NCI-H1092 treated with DMSO at 0.1 percent for 48 hours (cell line): Measurements from ENCODE around the gene OLAH.

Experiments used
- DNase-seq: peaks from one replicate; lab custom pipeline; 2025; lab: John Stamatoyannopoulos, UW

OLAH gene

DNA sequence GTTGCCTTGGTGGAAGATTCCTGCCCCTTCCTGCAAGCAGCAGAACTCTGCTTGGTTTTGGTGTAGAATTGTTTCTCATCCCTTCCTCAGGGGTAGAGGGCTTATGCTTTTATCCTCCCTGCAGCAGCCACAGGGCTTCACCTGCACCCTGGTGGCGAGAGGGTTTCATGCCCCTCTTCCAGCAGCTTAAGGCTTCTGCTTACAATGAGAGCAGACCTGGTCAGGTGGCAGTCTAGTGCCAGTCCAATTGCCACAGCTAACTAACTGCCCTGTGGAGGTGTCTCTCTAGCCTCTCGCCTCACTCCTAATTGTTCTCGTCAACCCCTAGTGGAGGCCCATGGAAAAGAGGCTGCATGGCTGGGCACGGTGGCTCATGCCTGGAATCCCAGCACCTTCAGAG is 25.5 kb downstream of the OLAH start:
- DNase-seq: no peak

DNA sequence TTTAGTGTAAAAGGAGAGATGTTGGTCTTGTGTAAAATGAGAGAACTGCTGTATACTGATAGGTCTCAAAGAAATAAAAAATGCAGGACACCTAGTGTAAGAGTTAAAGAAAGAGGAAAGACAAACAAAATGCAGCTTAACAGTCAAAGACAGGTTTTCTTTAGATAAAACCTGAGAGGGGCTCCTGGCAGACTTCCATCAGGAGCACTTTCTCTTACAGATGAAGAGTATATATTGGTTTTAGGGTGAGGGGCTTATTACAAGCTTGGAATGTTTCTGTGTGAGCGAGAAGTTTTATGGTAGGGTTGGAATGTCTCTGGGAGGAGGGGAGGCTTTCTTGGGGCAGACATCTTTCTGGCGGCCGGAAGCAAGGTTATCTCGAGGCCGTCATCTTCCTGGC is 28.6 kb downstream of the OLAH start:
- no peak for DNase-seq

GRCh38 chr10:15075421-15075820 is 31.7 kb downstream of the OLAH start:
- DNase-seq: no peak

GRCh38 chr10:15083674-15084501 is 40.1 kb downstream of the OLAH start:
- no peak for DNase-seq

GRCh38 chr10:15084502-15084922 is 40.8 kb downstream of the OLAH start:
- no peak for DNase-seq

DNA sequence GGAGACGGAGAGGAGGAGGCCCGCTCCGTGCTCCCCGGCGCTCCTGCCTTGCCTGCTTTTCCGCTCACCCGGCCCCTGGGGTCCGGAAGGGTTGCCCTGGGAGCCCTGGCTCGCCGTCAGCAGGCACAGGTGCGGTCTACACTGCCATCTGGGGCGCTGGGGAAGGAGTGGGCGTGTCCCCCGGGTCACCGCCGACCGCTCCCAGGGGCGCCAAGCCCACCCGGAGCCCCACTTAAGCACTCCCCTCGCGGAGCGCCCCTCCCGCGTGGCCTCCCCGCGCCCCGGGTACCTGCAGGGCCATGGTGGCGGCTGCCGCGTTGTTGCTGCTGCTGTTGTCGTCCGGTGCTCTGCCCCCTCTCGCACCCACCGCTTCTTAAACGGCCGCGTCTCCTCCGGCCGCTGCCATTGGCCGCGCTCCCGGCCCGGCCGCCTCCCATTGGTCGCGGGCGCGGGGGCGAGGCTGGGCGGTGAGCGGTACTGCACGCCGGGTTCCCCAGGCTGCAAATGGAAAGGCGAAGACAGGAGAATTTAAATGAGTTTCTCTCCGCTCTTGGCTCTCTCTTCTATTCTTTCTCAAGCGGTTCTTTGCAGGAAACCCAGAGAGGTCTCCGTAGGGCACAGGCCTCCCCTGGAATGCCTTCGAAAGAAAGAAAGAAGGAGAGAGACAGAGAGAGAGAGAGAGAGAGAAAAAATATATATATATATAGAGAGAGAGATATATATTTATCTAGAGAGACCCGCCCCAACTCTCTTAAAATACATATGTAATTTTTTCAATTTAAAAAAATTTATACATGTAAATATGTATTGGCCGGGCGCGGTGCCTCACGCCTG is 44.9 kb downstream of the OLAH start, which contains the start of gene ACBD7:
ACBD7 (minus strand) TSS at position 349 of the 834 bp plus-strand sequence; CDS start at position 301, 48 bp downstream.
- peak; percentile 80 for DNase-seq

DNA sequence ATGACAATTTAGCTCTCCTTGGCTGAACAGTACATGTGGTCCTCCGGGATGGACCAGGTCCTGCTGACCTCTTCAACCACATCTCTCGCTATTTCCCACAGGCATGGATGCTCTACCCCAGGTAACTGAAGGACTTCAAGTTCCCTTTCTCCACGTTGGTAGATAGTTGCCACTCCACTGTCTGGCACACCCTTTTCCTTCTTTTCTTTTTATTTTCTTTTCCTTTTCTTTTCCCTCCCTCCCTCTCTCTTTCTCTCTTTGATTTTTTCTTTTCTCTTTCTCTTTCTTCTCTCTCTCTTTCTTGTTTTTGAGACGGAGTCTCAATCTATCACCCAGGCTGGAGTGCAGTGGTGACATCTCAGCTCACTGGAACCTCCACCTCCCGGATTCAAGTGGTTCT is 47.7 kb downstream of the OLAH start:
- DNase-seq: no peak

DNA sequence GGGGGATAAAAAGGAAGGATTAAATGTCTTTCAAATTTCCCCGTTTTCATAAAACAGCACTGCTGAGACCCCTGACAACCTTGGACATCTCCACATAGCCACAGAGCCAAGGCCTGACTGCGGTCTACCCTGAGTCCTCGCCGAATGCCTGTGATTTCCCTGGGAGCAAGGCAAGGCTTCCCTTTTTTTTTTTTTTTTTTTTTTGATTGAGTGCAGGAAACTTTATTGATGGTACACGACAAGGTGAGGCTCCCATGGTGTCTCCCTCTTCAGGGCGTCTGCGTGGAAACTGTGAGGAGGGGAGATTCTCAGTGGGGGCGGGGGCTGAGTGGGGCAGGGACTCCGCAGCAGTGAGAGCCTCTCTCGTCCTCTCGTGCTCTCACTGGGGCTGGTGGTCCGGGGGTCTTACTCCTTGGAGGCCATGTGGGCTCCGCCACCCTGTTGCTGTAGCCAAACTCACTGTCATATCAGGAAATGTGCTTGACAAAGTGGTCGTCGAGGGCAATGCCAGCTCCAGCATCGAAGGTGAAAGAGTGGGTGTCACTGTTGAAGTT is 49.2 kb downstream of the OLAH start:
- no peak for DNase-seq

DNA sequence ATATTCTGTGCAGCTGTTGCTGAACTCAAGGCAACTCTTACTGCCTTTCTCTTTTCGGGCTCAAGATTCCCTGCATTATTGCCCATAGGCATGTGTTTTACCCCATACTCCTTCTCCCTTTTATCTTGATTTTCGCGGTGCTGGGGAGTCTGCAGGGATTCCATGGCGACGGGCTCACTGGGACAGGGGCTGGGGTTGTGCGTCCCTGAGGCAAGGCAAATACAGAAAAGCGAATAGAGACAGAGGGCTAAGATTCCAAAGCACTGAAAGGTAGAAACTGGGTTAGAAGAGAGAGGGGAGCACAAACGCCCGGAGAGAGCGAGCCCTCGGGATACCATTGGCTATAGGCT is 52.9 kb downstream of the OLAH start:
- no peak for DNase-seq

DNA sequence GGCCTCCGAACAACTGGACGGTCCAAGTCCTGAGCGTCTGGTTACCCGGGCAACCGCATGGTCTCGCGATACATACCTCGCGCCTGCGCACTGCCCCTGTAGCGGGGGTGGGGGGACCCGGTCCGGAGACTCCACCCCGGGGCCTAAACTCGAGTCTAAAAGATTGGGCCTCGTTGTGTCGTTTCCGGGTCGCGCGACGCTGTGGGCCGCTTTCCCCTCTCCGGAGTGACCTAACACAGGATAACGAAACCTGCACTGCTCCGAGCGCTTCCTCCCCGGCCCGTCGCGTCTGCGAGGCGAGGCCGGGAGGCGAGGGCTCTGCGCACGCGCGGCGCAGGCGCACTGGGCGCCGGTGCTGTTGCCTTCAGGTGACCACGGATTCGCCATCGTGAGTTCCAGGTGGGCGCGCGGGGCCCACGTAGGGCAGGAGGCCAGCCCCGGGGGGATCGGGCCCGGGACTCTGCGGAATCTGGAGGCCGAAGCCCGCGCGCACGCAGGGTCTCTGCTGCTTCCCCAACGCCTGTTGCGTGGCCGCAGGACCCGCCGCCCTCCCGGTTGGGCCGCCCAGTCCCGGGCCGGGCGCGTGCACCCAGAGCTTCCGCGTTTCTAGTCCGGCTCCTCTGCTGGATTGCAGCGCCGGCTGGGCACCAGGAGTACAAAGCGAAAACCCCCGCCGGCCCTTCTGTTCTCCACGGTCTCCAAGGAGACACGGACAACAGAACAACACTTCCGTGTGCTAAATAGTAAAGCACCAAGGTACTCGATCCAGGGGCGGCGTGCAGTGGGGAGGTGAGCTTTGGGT is 53.5 kb downstream of the OLAH start, which contains the start of gene RPP38:
RPP38 (plus strand) TSS at position 345 of the 802 bp plus-strand sequence. CDS start 5,960 bp downstream, outside the sequence.
- peak; percentile 92 for DNase-seq

GRCh38 chr10:15099886-15100285 is 56.1 kb downstream of the OLAH start:
- DNase-seq: no peak

DNA sequence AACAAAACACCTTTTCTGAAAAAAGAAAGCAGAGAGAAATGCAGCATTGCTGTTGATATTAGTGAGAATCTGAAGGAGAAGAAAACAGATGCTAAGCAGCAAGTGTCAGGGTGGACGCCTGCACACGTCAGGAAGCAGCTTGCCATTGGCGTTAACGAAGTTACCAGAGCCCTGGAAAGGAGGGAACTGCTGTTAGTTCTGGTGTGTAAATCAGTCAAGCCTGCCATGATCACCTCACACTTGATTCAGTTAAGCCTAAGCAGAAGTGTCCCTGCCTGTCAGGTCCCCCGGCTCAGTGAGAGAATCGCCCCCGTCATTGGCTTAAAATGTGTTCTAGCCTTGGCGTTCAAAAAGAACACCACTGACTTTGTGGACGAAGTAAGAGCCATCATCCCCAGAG is 59.8 kb downstream of the OLAH start:
- DNase-seq: no peak

GRCh38 chr10:15106352-15107013 is 62.7 kb downstream of the OLAH start:
- peak; percentile 32 for DNase-seq

DNA sequence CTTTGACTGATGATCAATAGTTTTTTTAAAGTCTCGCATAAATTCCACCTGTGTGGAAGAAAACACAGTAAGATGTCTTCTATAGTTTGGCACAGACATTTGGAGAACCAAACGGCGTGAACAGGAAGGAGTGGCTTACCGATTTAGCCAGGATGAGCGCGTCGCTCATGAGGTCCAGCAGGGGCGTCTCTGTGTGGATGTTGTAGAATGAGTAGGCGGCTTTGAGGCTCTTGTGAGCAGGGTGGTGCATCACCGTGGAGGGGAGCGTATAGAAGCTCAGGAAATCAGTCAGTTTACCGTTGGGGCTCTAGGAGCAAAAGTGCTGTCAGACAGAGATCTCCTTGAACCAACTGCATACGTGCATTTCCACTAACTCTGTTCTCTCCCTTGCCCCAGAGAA is 68.9 kb downstream of the OLAH start:
- DNase-seq: no peak

DNA sequence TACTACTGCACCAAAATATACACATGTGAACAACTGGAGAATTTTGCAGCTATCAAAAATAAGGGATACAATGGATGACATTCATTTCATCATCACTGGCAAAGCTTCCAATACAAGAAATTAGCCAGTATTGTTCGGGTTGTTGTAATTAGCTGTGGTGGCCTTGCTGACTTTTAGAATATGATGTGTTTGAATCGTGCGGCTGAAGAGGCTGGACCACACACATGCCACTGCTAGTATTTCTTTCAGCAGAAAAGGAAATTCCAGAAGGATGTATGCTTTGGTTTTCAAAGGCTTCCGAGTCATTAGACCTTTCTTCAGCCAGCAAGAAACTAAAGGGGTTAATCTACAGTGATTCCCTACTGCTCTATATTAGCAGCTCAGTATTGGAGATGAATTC is 70.0 kb downstream of the OLAH start:
- no peak for DNase-seq

DNA sequence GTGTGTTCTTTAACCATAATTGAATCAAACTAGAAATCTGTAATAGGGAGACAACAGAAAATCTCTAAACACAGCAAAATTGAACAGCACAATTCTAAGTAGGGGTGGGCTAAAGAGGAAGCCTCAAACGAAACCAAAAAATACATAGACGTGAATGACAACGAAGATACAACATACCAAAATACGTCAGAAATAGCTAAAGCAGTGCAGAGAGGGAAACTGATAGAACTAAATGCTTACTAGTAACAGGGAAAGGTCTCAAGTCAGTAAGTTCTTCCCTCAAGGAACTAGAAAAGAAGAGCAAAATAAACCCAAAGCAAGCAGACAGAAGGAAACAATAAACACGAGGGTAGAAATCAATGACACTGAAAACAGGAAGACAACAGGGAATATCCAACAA is 72.5 kb downstream of the OLAH start:
- no peak for DNase-seq

GRCh38 chr10:15118615-15119014 is 74.9 kb downstream of the OLAH start:
- no peak for DNase-seq

DNA sequence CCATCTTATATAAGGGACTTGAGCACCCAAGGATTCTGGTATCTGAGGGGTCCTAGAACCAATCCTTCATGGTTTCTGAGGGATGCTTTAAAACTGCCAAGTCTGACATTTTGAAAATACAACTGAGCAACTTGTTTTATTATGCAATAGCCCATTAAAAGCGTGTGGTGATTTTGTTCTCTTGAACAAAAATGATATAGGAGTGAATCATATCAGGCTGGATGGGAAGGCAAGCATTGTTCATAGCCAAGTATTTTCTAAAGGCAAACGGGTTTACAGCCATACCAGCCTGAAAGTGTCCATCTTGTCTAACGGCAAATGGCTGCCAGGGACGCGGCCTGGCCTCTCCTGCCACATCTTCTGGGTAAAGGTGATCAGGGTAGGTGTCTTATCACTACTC is 76.8 kb downstream of the OLAH start:
- DNase-seq: no peak

DNA sequence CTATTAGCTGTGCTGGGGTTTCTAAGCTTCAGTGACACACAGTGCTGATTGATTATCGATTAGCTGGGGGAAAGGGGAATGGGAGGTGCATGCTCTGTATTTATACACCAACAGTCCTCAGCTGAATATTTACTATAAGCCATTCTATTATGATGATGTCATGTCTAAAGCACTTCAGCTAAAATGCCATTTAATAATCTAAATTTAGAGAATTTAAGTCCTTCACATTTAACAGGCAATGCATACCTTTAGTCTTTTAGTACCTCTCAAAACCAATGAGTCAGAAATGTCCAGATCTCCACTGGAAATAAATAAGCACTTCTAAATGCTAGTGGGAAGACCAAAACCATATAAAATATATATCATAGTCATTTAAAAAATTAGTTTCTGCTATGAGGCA is 78.0 kb downstream of the OLAH start:
- DNase-seq: no peak

DNA sequence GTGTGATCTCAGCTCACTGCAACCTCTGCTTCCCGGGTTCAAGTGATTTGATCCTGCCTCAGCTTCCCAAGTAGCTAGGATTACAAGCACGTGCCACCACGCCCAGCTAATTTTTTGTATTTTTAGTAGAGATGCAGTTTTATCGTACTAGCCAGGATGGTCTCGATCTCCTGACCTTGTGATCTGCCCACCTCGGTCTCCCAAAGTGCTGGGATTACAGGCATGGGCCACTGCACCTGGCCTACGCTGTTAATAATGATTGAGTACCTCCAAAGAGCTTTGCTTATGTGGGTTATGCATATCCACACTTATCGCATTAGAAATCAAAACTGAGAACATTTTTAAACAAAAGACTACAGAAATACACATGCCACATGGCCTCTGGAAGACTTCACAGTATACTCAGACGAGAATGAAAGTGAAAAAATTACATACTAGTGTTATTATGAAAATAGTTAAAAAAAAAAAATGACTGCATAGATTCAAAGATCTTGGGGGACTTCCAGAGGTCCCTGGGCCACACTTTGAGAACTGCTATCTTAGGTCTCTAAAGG is 78.8 kb downstream of the OLAH start:
- no peak for DNase-seq
